A673 (cell line): ENCODE results near the gene LPCAT4. TPM values are rescaled to one million over a fixed set of nuclear protein-coding genes. Genes with fewer than 3 reads are reported as not detected.

Experiments used
- BruUV-seq: library from RNA; stranded (reverse); fragments of 400-500 nt; replicated peaks from 2 replicates; lab custom pipeline; 2021; lab: Mats Ljungman, UMichigan
- CTCF ChIA-PET: fragments of 300-600 bp; sonication (Branson Sonifier 250); formaldehyde crosslinking; loops from one replicate; lab custom pipeline; 2022; ENCODE audit warnings: antibody characterized with exemption; lab: Charles Lee
- POLR2A ChIA-PET: fragments of 300-600 bp; sonication (Branson Sonifier 250); formaldehyde crosslinking; loops from one replicate; lab custom pipeline; 2022; ENCODE audit warnings: antibody characterized with exemption; ENCODE audit not compliant: low non-redundant PET; lab: Charles Lee
- DNase-seq: peaks from one replicate; pipeline ENCODE4 v3.0.0-alpha.2; 2015; ENCODE audit warnings: low spot score
- H3K27ac ChIP-seq: fragments of 200-600 bp; sonication (generic); 2 replicates; pipeline ENCODE4 v1.5.1; 2016; ENCODE audit warnings: mixed run types, low read depth, mild to moderate bottlenecking, mixed read lengths, antibody characterized with exemption, low read length; ENCODE audit not compliant: poor library complexity, severe bottlenecking
- H3K27me3 ChIP-seq: fragments of 200-600 bp; sonication (generic); replicated peaks from 2 replicates; pipeline ENCODE4 v1.6.1; 2017; ENCODE audit warnings: mixed run types, low read depth, mild to moderate bottlenecking, mixed read lengths, antibody characterized with exemption, low read length; ENCODE audit not compliant: insufficient read depth, poor library complexity
- H3K36me3 ChIP-seq: fragments of 200-600 bp; sonication (generic); 2 replicates; pipeline ENCODE4 v1.6.1; 2016; ENCODE audit warnings: mixed run types, mild to moderate bottlenecking, mixed read lengths, antibody characterized with exemption, low read length; ENCODE audit not compliant: insufficient read depth, poor library complexity, severe bottlenecking
- H3K4me1 ChIP-seq: fragments of 200-600 bp; sonication (generic); 2 replicates; pipeline ENCODE4 v1.6.1; 2017; ENCODE audit warnings: mixed run types, mild to moderate bottlenecking, mixed read lengths, antibody characterized with exemption, low read length; ENCODE audit not compliant: insufficient read depth, poor library complexity, severe bottlenecking
- H3K4me3 ChIP-seq: fragments of 200-600 bp; sonication (generic); 2 replicates; pipeline ENCODE4 v1.5.1; 2016; ENCODE audit warnings: low read depth, mixed run types, mild to moderate bottlenecking, mixed read lengths, low read length; ENCODE audit not compliant: poor library complexity, severe bottlenecking
- H3K9me3 ChIP-seq: fragments of 200-600 bp; sonication (generic); 2 replicates; pipeline ENCODE4 v1.6.1; 2016; ENCODE audit warnings: mixed run types, low read depth, mild to moderate bottlenecking, mixed read lengths, antibody characterized with exemption, low read length; ENCODE audit not compliant: poor library complexity, severe bottlenecking
- CTCF ChIP-seq: fragments of 300-800, 200-600 bp; sonication (generic); conservative IDR thresholded peaks from 2 replicates; pipeline ENCODE4 v1.5.1; 2017; ENCODE audit warnings: low read depth, mild to moderate bottlenecking, antibody characterized with exemption, low read length, moderate library complexity, mixed read lengths
- EZH2 ChIP-seq: fragments of 200-600 bp; sonication (generic); IDR thresholded peaks from 2 replicates; pipeline ENCODE4 v1.6.1; 2017; ENCODE audit warnings: borderline replicate concordance, low read depth, mild to moderate bottlenecking, mixed read lengths, antibody characterized with exemption, low read length; ENCODE audit not compliant: poor library complexity, severe bottlenecking
- intact Hi-C: fragments of 100-400 bp; cut with micrococcal nuclease; formaldehyde crosslinking; loops from one replicate; pipeline ENCODE4 v1.10.0; 2022; ENCODE audit not compliant: unreplicated experiment
- total RNA-seq: library from RNA; stranded (reverse); gene quantifications from 2 replicates; pipeline ENCODE4 v1.2.3, GENCODE V29; 2021

The LPCAT4 gene
- total RNA-seq, 1 experiment from 2014 or later: 37.8 TPM

- POLR2A ChIA-PET: no interaction called here
- Histone ChIP-seq H3K27me3 (no peaks in the 10 kb centered on the region), H3K36me3 (no peaks in the 10 kb centered on the region), H3K4me1 (no peaks in the 10 kb centered on the region), H3K27ac (no peak overlapping the region), H3K4me3 (no peak overlapping the region), H3K9me3 (no peaks in the 10 kb centered on the region)
- DNase-seq: no peak
- intact Hi-C loops: no loop called here
- BruUV-seq: no TSS peak
- CTCF ChIA-PET: interaction anchor here (0.6 kb wide), 1 partner anchor 17 kb away, joined by 4 read pairs; no protein-coding TSS in a partner anchor
- no peak for TF ChIP-seq CTCF
- TF ChIP-seq EZH2: no peak
Observed at GRCh38 chr15:34331809-34332208, 35.2 kb downstream of the LPCAT4 start.

- no peak overlapping the region for H3K27ac ChIP-seq
- H3K36me3 ChIP-seq: no peaks in the 10 kb centered on the region
- no peak overlapping the region for H3K4me3 ChIP-seq
- no peaks in the 10 kb centered on the region for H3K27me3 ChIP-seq
- no peak for TF ChIP-seq EZH2
- BruUV-seq: no TSS peak
- ChIA-PET CTCF (no interaction called here), POLR2A (no interaction called here)
- intact Hi-C loops: no loop called here
- H3K9me3 ChIP-seq: no peaks in the 10 kb centered on the region
- H3K4me1 ChIP-seq: no peaks in the 10 kb centered on the region
- DNase-seq: no peak
Observed at GRCh38 chr15:34330279-34330678, 36.7 kb downstream of the LPCAT4 start.

- Histone ChIP-seq H3K4me1 (no peaks in the 10 kb centered on the region), H3K4me3 (no peak overlapping the region), H3K27me3 (no peaks in the 10 kb centered on the region), H3K9me3 (no peaks in the 10 kb centered on the region), H3K27ac (no peak overlapping the region), H3K36me3 (no peaks in the 10 kb centered on the region)
- POLR2A ChIA-PET: interaction anchor here (0.6 kb wide), 1 partner anchor 138 kb away, joined by 4 read pairs; no protein-coding TSS in a partner anchor
- intact Hi-C loops: no loop called here
- BruUV-seq: no TSS peak
- TF ChIP-seq EZH2 (no peak), CTCF (no peak)
- CTCF ChIA-PET: no interaction called here
- no peak for DNase-seq
Observed at GRCh38 chr15:34329006-34329405, 38.0 kb downstream of the LPCAT4 start.

GRCh38 chr15:34327906-34328305 lies 39.1 kb downstream of the LPCAT4 start:
- TF ChIP-seq EZH2 (no peak), CTCF (no peak)
- Histone ChIP-seq H3K36me3 (no peaks in the 10 kb centered on the region), H3K27me3 (no peaks in the 10 kb centered on the region), H3K27ac (no peak overlapping the region), H3K4me1 (no peaks in the 10 kb centered on the region), H3K9me3 (no peaks in the 10 kb centered on the region), H3K4me3 (no peak overlapping the region)
- no TSS peak for BruUV-seq
- intact Hi-C loops: no loop called here
- ChIA-PET POLR2A (no interaction called here), CTCF (no interaction called here)
- no peak for DNase-seq
